Gastrocnemius medialis (tissue), 4 donors: ENCODE data around the gene ZNF423. TPM values are rescaled to one million over a fixed set of nuclear protein-coding genes. Genes with fewer than 3 reads are reported as not detected.

Experiments used
- ATAC-seq, 2 donors: fragments of 150-250 bp; one replicate each; pipeline ENCODE4 v1.9.1; 2016
- DNase-seq, 2 donors: peaks; one replicate each; pipeline ENCODE4 v3.0.0-alpha.2; 2019
- H3K27ac ChIP-seq, 4 donors: fragments of 200-600 bp; sonication (generic); 1 replicate in 1 of 4; 2 replicates in 3 of 4; pipeline ENCODE4 v1.5.1; 2016 to 2018; ENCODE audit warnings: mild to moderate bottlenecking in 2 of 4, moderate library complexity in 1 of 4
- H3K27me3 ChIP-seq, 3 donors: fragments of 200-600 bp; sonication (generic) in 2 of 3; 1 replicate in 1 of 3; 2 replicates in 2 of 3; pipeline versions ENCODE4 v1.5.1 to v1.6.0; 2016 to 2019; ENCODE audit warnings: mild to moderate bottlenecking in 1 of 3, moderate library complexity in 1 of 3
- H3K36me3 ChIP-seq, 2 donors: fragments of 200-600 bp; sonication (generic) in 1 of 2; one replicate each; pipeline ENCODE4 v1.5.1; 2017 to 2018
- H3K4me1 ChIP-seq, 2 donors: fragments of 200-600 bp; sonication (generic) in 1 of 2; one replicate each; pipeline ENCODE4 v1.5.1; 2016 to 2017; ENCODE audit warnings: mild to moderate bottlenecking in 2 of 2
- H3K4me3 ChIP-seq, 4 donors: fragments of 200-600 bp; sonication (generic) in 3 of 4; 1 replicate in 1 of 4; 2 replicates in 3 of 4; pipeline ENCODE4 v1.5.1; 2016 to 2019; ENCODE audit warnings: mild to moderate bottlenecking in 2 of 4
- H3K9me3 ChIP-seq, 3 donors: fragments of 200-600 bp; sonication (generic) in 2 of 3; 1 replicate in 1 of 3; 2 replicates in 2 of 3; pipeline ENCODE4 v1.5.1; 2016 to 2019
- POLR2A ChIP-seq, 2 donors: fragments of 450-650 bp; IDR thresholded peaks; one replicate each; pipeline ENCODE4 v1.6.1; 2017; ENCODE audit warnings: antibody characterized with exemption in 2 of 2, mild to moderate bottlenecking in 2 of 2, moderate library complexity in 2 of 2
- in situ Hi-C, 4 donors: fragments of 200-750 bp; cut with MboI; loops; one replicate each; pipeline versions ENCODE4 v1.15.0 to v1.8.0; 2017; ENCODE audit warnings: low sequenced_read_pairs in 4 of 4
- intact Hi-C: fragments of 100-400 bp; cut with DNase I; formaldehyde crosslinking; loops from one replicate; pipeline ENCODE4 v1.15.1; 2023; ENCODE audit warnings: low total_unique reads
- total RNA-seq, 4 donors: library from RNA; depleted of rRNA; stranded (reverse); fragments of >200 nt; gene quantifications; one replicate each; pipeline versions ENCODE4 v1.1.0 to v1.2.3, GENCODE V29; 2016
- TF ChIP-seq, protein P1 (sequence below), 5 experiments: fragments of 450-650 bp in 3 of 5; fragments of 200-600 bp in 2 of 5; sonication (generic) in 2 of 5; IDR thresholded peaks in 4 of 5; conservative IDR thresholded peaks in 1 of 5; 1 replicate in 4 of 5; 2 replicates in 1 of 5; pipeline ENCODE4 v1.5.1; 2016 to 2019; ENCODE audit warnings: antibody characterized with exemption in 5 of 5, mild to moderate bottlenecking in 3 of 5, moderate library complexity in 3 of 5

Gene ZNF423
- total RNA-seq, 4 donors from 2014 or later = 8.4 to 15.8 (median 12.5) TPM

DNA sequence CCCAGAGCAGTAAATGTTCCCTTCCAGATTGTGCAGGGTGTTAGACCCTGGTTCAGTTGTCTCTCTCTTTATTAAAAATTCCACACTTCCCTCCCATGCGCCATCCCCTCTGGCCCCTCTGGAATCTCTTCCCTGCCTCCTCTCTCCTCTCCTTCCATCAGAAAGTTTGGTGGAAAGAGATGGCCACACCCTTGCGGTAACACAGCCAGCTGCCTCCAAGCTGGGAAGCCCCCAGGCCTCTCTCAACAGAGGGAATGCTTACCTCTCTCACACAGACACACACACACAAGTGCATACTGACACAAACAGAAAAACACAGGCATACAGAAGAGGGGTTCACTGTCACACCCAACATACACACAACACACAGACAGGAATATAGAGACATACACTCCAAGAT is 261.8 kb downstream of the ZNF423 start:
- ATAC-seq (no peak), DNase-seq (no peak)
- Histone ChIP-seq H3K9me3 (no peaks in the 10 kb centered on the region), H3K4me1 (peaks cover 19 to 24% of the 10 kb centered on the region in 2 donors), H3K4me3 (no peak overlapping the region), H3K27me3 (no peaks in the 10 kb centered on the region), H3K27ac (no peak overlapping the region), H3K36me3 (no peaks in the 10 kb centered on the region)
- TF ChIP-seq POLR2A (IDR thresholded peaks at IDR 0.05) = no peak
- TF ChIP-seq, protein P1, sequence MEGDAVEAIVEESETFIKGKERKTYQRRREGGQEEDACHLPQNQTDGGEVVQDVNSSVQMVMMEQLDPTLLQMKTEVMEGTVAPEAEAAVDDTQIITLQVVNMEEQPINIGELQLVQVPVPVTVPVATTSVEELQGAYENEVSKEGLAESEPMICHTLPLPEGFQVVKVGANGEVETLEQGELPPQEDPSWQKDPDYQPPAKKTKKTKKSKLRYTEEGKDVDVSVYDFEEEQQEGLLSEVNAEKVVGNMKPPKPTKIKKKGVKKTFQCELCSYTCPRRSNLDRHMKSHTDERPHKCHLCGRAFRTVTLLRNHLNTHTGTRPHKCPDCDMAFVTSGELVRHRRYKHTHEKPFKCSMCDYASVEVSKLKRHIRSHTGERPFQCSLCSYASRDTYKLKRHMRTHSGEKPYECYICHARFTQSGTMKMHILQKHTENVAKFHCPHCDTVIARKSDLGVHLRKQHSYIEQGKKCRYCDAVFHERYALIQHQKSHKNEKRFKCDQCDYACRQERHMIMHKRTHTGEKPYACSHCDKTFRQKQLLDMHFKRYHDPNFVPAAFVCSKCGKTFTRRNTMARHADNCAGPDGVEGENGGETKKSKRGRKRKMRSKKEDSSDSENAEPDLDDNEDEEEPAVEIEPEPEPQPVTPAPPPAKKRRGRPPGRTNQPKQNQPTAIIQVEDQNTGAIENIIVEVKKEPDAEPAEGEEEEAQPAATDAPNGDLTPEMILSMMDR (IDR thresholded peaks at IDR 0.05 in 4 of 5, conservative IDR thresholded peaks at IDR 0.05 in 1 of 5) = no peak
- intact Hi-C loops (loop anchor here (5.0 kb wide), 1 partner anchor 82 kb away; no protein-coding TSS in a partner anchor), in situ Hi-C loops (loop anchor here in 2 of 4 donors (10.0 to 25.0 kb wide), 2 partner anchors 182 to 189 kb away; no protein-coding TSS in a partner anchor)

DNA sequence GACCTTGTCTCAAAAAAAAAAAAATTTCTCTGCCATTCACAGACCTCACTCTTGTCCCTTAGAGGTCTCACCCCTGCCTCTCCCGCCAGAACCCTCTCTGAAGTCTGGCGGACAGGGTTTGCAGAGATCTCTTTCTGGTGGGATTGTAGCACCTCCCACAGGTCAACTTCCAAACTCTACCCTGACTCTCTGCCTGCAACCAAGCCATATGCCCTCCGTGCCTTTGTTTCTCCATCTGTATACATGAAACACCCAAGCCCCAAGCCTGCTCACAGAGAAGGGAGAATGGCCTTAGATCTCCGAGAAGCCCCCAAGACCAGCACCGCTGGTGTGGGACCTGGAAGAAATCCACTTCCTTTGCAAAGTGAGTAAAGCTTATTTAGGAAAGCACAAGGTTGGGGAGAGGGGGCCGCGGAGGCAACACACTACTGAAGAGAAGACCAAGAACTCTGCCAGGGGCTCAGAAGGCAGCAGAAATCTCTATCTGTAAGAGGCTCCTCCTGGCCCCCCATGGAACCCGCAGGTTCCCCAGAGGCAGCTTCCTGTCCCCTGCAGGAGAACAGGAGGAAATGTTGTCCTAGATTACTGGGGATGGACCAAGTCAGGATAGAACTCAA is 262.4 kb downstream of the ZNF423 start:
- Histone ChIP-seq H3K27me3 (no peaks in the 10 kb centered on the region), H3K9me3 (no peaks in the 10 kb centered on the region), H3K4me1 (peaks cover 19 to 29% of the 10 kb centered on the region in 2 donors), H3K4me3 (no peak overlapping the region), H3K36me3 (no peaks in the 10 kb centered on the region), H3K27ac (no peak overlapping the region)
- no peak for ATAC-seq
- no peak for DNase-seq
- in situ Hi-C loops (loop anchor here in 2 of 4 donors (10.0 to 25.0 kb wide), 2 partner anchors 181 to 189 kb away; no protein-coding TSS in a partner anchor), intact Hi-C loops (loop anchor here (1.0 to 5.0 kb wide), 3 partner anchors 81 to 185 kb away; no protein-coding TSS in a partner anchor)
- TF ChIP-seq, protein P1 (IDR thresholded peaks at IDR 0.05 in 4 of 5, conservative IDR thresholded peaks at IDR 0.05 in 1 of 5) = no peak
- TF ChIP-seq POLR2A (IDR thresholded peaks at IDR 0.05) = no peak

DNA sequence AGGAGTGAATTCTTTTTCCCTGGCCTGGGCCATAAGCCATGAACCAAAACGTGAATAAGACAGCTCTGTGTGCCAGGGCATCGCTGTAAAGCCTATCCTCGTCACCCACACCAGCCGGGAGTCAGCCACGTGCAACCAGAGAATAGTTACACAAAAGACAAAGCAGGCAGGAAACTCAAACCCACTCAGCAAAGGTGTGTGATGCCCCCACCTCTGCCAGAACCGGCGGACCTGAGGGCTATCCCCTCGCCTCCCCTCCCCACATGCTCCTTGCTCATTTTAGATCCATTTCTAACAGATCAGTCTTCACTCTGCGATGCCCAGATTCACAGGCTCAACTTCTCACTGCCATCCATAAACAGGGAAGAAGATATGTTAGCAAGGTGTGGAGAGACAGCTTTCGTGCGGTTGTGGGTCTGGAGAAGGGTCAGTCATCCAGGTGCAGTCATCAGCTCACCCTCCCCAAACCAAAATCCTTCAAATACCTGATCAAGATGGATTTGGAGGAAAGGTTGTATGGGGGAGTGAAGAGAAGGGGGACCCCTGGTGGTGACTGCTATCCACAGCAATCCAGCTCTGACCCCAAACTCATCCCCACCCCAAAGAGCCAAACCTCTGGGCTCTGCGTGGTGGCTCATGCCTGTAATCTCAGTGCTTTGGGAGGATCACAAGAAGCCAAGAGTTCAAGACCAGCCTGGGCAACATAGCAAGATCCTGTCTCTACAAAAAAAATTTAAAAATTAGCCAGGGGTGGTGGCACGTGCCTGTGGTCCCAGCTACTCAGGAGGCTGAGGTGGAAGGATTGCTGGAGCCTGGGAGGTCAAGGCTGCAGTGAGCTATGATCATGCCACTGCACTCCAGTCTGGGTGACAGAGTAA is 263.1 kb downstream of the ZNF423 start:
- Histone ChIP-seq H3K27me3 (no peaks in the 10 kb centered on the region), H3K4me3 (no peak overlapping the region), H3K27ac (no peak overlapping the region), H3K9me3 (no peaks in the 10 kb centered on the region), H3K4me1 (peaks cover 19 to 27% of the 10 kb centered on the region in 2 donors), H3K36me3 (no peaks in the 10 kb centered on the region)
- DNase-seq (no peak), ATAC-seq (no peak)
- no peak for TF ChIP-seq POLR2A (IDR thresholded peaks at IDR 0.05)
- TF ChIP-seq, protein P1 (IDR thresholded peaks at IDR 0.05 in 4 of 5, conservative IDR thresholded peaks at IDR 0.05 in 1 of 5) = peak; percentile 58 to 79 (median 74)
- intact Hi-C loops = loop anchor here (1.0 to 5.0 kb wide), 3 partner anchors 80 to 184 kb away; no protein-coding TSS in a partner anchor
- in situ Hi-C loops = loop anchor here in 2 of 4 donors (10.0 to 25.0 kb wide), 2 partner anchors 180 to 188 kb away; no protein-coding TSS in a partner anchor

DNA sequence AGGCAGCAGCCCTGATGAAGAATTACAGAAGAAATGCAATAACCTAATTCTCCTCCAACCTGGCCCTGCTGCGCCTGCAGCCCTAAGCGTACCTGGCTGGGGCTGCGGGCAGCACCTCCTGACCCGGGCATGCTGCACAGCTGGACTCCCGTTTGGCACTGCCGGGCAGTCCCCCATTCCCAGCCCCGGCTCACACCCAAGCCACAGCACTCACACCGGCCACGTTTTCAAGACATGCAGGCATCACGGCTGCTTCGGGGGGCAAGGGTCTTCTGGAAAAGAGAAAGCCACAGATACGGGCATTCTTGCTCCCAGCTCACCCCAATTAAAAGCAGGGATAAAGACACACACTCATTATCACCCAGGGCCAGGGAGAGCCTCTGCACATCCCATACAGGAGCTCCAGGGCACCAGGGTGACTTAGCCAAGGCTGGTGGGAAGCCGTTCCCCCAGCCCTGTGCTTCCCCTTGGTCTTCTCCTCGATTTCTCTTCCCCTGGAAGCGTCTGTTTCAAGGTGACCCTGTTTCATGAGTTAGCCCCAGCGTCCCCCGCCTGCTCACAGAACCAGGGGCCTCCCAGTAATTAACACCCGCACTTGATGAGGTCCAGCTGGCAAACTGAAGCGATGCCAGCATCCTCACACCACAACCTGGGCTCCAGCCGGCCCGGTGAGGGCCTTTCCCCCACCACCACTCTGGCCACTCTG is 265.6 kb downstream of the ZNF423 start:
- no peaks in the 10 kb centered on the region for H3K36me3 ChIP-seq
- ATAC-seq = no peak
- H3K9me3 ChIP-seq = no peaks in the 10 kb centered on the region
- DNase-seq = no peak
- no peak overlapping the region for H3K4me3 ChIP-seq
- no peak overlapping the region for H3K27ac ChIP-seq
- TF ChIP-seq, protein P1 (IDR thresholded peaks at IDR 0.05 in 4 of 5, conservative IDR thresholded peaks at IDR 0.05 in 1 of 5) = no peak
- no peak for TF ChIP-seq POLR2A (IDR thresholded peaks at IDR 0.05)
- intact Hi-C loops (loop anchor here (5.0 kb wide), 1 partner anchor 78 kb away; no protein-coding TSS in a partner anchor), in situ Hi-C loops (loop anchor here in 2 of 4 donors (10.0 to 25.0 kb wide), 2 partner anchors 178 to 186 kb away; no protein-coding TSS in a partner anchor)
- H3K27me3 ChIP-seq = no peaks in the 10 kb centered on the region
- H3K4me1 ChIP-seq = peaks cover 19 to 21% of the 10 kb centered on the region in 2 donors
